ENCODE measurements around the gene NHSL1.
"Not testable (repeated sequence)": the region's sequence is repeated elsewhere in the genome, so short reads cannot be mapped to it uniquely, and the experiment has no call there.

GRCh38 chr6:138425256-138425655 lies 74.0 kb downstream of the NHSL1 start:
- not testable (repeated sequence) for TF ChIP-seq CTCF, POLR2A (IDR thresholded peaks at IDR 0.05)
